IMR-90 (cell line): ENCODE data around the gene CDK6.
"Not testable (repeated sequence)": the region's sequence is repeated elsewhere in the genome, so short reads cannot be mapped to it uniquely, and the experiment has no call there.

Experiments used
- BHLHE40 ChIP-seq: fragments of 150-350 bp; IDR thresholded peaks from 2 replicates; pipeline ENCODE4 v1.6.1; 2016; ENCODE audit warnings: mild to moderate bottlenecking, low read depth, low read length
- CEBPB ChIP-seq: IDR thresholded peaks from 2 replicates; pipeline ENCODE4 v1.6.1; 2012; ENCODE audit warnings: low read depth, low read length, improper control_type of control experiment
- CHD1 ChIP-seq: IDR thresholded peaks from 2 replicates; pipeline ENCODE4 v1.6.1; 2012; ENCODE audit warnings: low read depth, low read length, improper control_type of control experiment
- MXI1 ChIP-seq: IDR thresholded peaks from 2 replicates; pipeline ENCODE4 v1.6.1; 2012; ENCODE audit warnings: low read depth, mild to moderate bottlenecking, low read length, moderate library complexity, borderline replicate concordance
- POLR2A ChIP-seq: IDR thresholded peaks from 2 replicates; pipeline ENCODE4 v1.6.1; 2012; ENCODE audit warnings: mild to moderate bottlenecking, low read depth, low read length
- RAD21 ChIP-seq: IDR thresholded peaks from 2 replicates; pipeline ENCODE4 v1.6.1; 2012; ENCODE audit warnings: low read length, improper control_type of control experiment
- RCOR1 ChIP-seq: IDR thresholded peaks from 2 replicates; pipeline ENCODE4 v1.6.1; 2012; ENCODE audit warnings: mild to moderate bottlenecking, low read length, improper control_type of control experiment; ENCODE audit not compliant: insufficient replicate concordance
- SMC3 ChIP-seq: fragments of 150-350 bp; IDR thresholded peaks from 2 replicates; pipeline ENCODE4 v1.6.1; 2016; ENCODE audit warnings: low read depth, mild to moderate bottlenecking, antibody characterized with exemption, low read length, moderate library complexity
- USF2 ChIP-seq: fragments of 150-350 bp; IDR thresholded peaks from 2 replicates; pipeline ENCODE4 v1.6.1; 2017; ENCODE audit warnings: mild to moderate bottlenecking, antibody characterized with exemption, low read length, low read depth
- TF ChIP-seq, protein P1 (sequence below): conservative IDR thresholded peaks from 2 replicates; pipeline ENCODE4 v1.5.1; 2012; ENCODE audit warnings: mild to moderate bottlenecking, low read depth, low read length, improper control_type of control experiment

- not testable (repeated sequence) for TF ChIP-seq POLR2A, CHD1, MXI1, CEBPB, BHLHE40, RAD21, USF2, SMC3, RCOR1
- TF ChIP-seq, protein P1, sequence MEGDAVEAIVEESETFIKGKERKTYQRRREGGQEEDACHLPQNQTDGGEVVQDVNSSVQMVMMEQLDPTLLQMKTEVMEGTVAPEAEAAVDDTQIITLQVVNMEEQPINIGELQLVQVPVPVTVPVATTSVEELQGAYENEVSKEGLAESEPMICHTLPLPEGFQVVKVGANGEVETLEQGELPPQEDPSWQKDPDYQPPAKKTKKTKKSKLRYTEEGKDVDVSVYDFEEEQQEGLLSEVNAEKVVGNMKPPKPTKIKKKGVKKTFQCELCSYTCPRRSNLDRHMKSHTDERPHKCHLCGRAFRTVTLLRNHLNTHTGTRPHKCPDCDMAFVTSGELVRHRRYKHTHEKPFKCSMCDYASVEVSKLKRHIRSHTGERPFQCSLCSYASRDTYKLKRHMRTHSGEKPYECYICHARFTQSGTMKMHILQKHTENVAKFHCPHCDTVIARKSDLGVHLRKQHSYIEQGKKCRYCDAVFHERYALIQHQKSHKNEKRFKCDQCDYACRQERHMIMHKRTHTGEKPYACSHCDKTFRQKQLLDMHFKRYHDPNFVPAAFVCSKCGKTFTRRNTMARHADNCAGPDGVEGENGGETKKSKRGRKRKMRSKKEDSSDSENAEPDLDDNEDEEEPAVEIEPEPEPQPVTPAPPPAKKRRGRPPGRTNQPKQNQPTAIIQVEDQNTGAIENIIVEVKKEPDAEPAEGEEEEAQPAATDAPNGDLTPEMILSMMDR: not testable (repeated sequence)
These were observed 49.7 kb upstream of the CDK6 start for GRCh38 chr7:92886039-92886438.
